ENCODE data around the gene PSG11. TPM values are rescaled to one million over a fixed set of nuclear protein-coding genes. Genes with fewer than 3 reads are reported as not detected.
"Not testable (repeated sequence)": the region's sequence is repeated elsewhere in the genome, so short reads cannot be mapped to it uniquely, and the experiment has no call there.

Gene PSG11
- total and polyA plus RNA-seq, 2 of the 8 experiments (the other 6 are each of a cell fraction or from before 2014, with no cell fraction given), result not detected

DNA sequence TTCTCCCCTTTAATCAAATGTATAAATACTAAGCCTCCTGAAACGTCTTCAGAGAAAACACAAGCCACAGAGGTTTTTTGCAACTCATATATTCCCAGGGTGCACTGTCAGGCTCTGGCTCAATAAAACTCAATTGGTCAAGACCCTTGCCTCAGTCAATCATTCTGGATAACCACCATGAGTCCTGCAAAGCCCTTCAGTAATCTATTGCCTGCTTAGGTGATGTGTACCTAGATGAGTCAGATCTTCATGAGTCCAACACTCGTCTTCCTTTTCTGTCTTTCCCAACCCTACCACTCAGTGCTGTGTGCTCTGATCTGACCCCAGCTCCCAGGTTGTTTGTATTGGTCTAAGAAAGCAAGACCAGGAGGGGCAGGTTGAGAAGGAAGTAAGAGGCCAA is 32.2 kb upstream of the PSG11 start:
- H3K14ac ChIP-seq (ENCODE audit: insufficient read length); H4K20me1 ChIP-seq (replicated peaks in 1 of 2; ENCODE audit: control insufficient read depth in 1 of 2, insufficient read depth in 2 of 2, low read length in 2 of 2); H2BK12ac ChIP-seq (ENCODE audit: low read depth, low read length); H2BK20ac ChIP-seq (ENCODE audit: low read length); H2AFZ ChIP-seq (ENCODE audit: low read length); H3K23ac ChIP-seq (ENCODE audit: insufficient read length); H3K9ac ChIP-seq (replicated peaks in 1 of 4; ENCODE audit: extremely low read depth in 1 of 4, low read depth in 3 of 4, low read length in 3 of 4); H2BK5ac ChIP-seq (ENCODE audit: low read depth, low read length); H3K18ac ChIP-seq (ENCODE audit: extremely low read depth, low read length); H4K5ac ChIP-seq (ENCODE audit: insufficient read length, low read depth, low read length); H3K23me2 ChIP-seq (ENCODE audit: low read depth, low read length); CTCF ChIA-PET (ENCODE audit: partially characterized antibody); H3K56ac ChIP-seq (replicated peaks; ENCODE audit: insufficient read length, low read depth, low read length); H4K8ac ChIP-seq (ENCODE audit: extremely low read depth, insufficient read depth, low read length); H2BK120ac ChIP-seq (replicated peaks; ENCODE audit: low read depth, low read length); DNase-seq (ENCODE audit: low read depth in 1 of 2, low spot score in 2 of 2); H2BK15ac ChIP-seq (ENCODE audit: low read length); H3K79me1 ChIP-seq (ENCODE audit: low read depth, low read length); H3K79me2 ChIP-seq (ENCODE audit: control insufficient read depth in 1 of 2, insufficient read depth in 2 of 2, low read length in 2 of 2); H3K27me3 ChIP-seq (replicated peaks in 1 of 4; ENCODE audit: control insufficient read depth in 3 of 4, extremely low read depth in 1 of 4, insufficient read depth in 3 of 4, low read length in 3 of 4); H4K91ac ChIP-seq (replicated peaks; ENCODE audit: insufficient read length, low read length); H3K4ac ChIP-seq (replicated peaks; ENCODE audit: insufficient read length, low read depth, low read length); H3K27ac ChIP-seq (ENCODE audit: low read depth, low read length); H3K4me1 ChIP-seq (replicated peaks in 1 of 4; ENCODE audit: control insufficient read depth in 3 of 4, insufficient read depth in 4 of 4, low read length in 3 of 4); H3K4me2 ChIP-seq (ENCODE audit: insufficient read depth in 1 of 2, low read depth in 2 of 2, low read length in 2 of 2); H3K36me3 ChIP-seq (ENCODE audit: control insufficient read depth in 2 of 4, insufficient read depth in 4 of 4, low read length in 3 of 4); FAIRE-seq; H2AK5ac ChIP-seq (ENCODE audit: low read depth, low read length); POLR2A ChIA-PET (ENCODE audit: partially characterized antibody); H3K4me3 ChIP-seq (ENCODE audit: extremely low read depth in 1 of 4, insufficient read depth in 2 of 4, low read depth in 3 of 4, low read length in 4 of 4): not testable (repeated sequence)
- 69% methylated on average over 2 of the region's 2 CpGs; no CpG with 5 or more reads in 1 of the 2 experiments for WGBS, 2 experiments (ENCODE audit: extremely low coverage in 1 of 2, insufficient coverage in 1 of 2, insufficient read length in 1 of 2, insufficient replicate concordance in 2 of 2, low coverage in 1 of 2, low lambda C conversion rate in 2 of 2, missing lambda C conversion rate in 1 of 2)
- peaks cover 2 to 40% of the 10 kb centered on the region in 2 experiments; a peak in 2 of 4 replicates for H3K9me3 ChIP-seq (ENCODE audit: insufficient read depth in 2 of 2, low read depth in 1 of 2, low read length in 1 of 2)

DNA sequence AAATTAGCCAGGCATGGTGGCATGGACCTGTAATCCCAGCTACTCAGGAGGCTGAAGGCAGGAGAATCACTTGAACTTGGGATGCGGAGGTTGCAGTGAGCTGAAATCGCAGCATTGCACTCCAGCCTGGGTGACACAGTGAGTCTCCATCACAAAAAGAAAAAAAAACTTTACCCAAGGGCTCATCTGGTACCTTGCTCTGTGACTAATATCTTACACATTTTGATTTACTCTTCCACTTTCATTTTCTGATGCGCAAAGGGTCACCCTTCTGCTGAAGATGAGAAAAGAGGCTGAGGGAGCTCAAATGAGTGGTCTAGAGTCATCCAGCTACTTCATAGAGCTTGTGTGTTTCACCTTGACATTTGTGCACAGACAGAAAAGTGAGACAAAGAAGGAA is 21.7 kb upstream of the PSG11 start:
- H3K23ac ChIP-seq (ENCODE audit: insufficient read length); H3K56ac ChIP-seq (replicated peaks; ENCODE audit: insufficient read length, low read depth, low read length); POLR2A ChIA-PET (ENCODE audit: partially characterized antibody); H2BK12ac ChIP-seq (ENCODE audit: low read depth, low read length); H3K27me3 ChIP-seq (replicated peaks in 1 of 4; ENCODE audit: control insufficient read depth in 3 of 4, extremely low read depth in 1 of 4, insufficient read depth in 3 of 4, low read length in 3 of 4); FAIRE-seq; H3K27ac ChIP-seq (ENCODE audit: low read depth, low read length); CTCF ChIA-PET (ENCODE audit: partially characterized antibody); H4K5ac ChIP-seq (ENCODE audit: insufficient read length, low read depth, low read length); H3K4me1 ChIP-seq (replicated peaks in 1 of 4; ENCODE audit: control insufficient read depth in 3 of 4, insufficient read depth in 4 of 4, low read length in 3 of 4); H3K79me1 ChIP-seq (ENCODE audit: low read depth, low read length); H2BK15ac ChIP-seq (ENCODE audit: low read length); H3K36me3 ChIP-seq (ENCODE audit: control insufficient read depth in 2 of 4, insufficient read depth in 4 of 4, low read length in 3 of 4); H2AFZ ChIP-seq (ENCODE audit: low read length); H3K4ac ChIP-seq (replicated peaks; ENCODE audit: insufficient read length, low read depth, low read length); H3K14ac ChIP-seq (ENCODE audit: insufficient read length); H3K79me2 ChIP-seq (ENCODE audit: control insufficient read depth in 1 of 2, insufficient read depth in 2 of 2, low read length in 2 of 2); H4K91ac ChIP-seq (replicated peaks; ENCODE audit: insufficient read length, low read length); H4K8ac ChIP-seq (ENCODE audit: extremely low read depth, insufficient read depth, low read length); H2BK20ac ChIP-seq (ENCODE audit: low read length); H3K18ac ChIP-seq (ENCODE audit: extremely low read depth, low read length); DNase-seq (ENCODE audit: low read depth in 1 of 2, low spot score in 2 of 2); H3K23me2 ChIP-seq (ENCODE audit: low read depth, low read length); H4K20me1 ChIP-seq (replicated peaks in 1 of 2; ENCODE audit: control insufficient read depth in 1 of 2, insufficient read depth in 2 of 2, low read length in 2 of 2); H2BK5ac ChIP-seq (ENCODE audit: low read depth, low read length); H3K9ac ChIP-seq (replicated peaks in 1 of 4; ENCODE audit: extremely low read depth in 1 of 4, low read depth in 3 of 4, low read length in 3 of 4); H2BK120ac ChIP-seq (replicated peaks; ENCODE audit: low read depth, low read length); H3K4me2 ChIP-seq (ENCODE audit: insufficient read depth in 1 of 2, low read depth in 2 of 2, low read length in 2 of 2); H2AK5ac ChIP-seq (ENCODE audit: low read depth, low read length); H3K4me3 ChIP-seq (ENCODE audit: extremely low read depth in 1 of 4, insufficient read depth in 2 of 4, low read depth in 3 of 4, low read length in 4 of 4): not testable (repeated sequence)
- peaks cover 1 to 32% of the 10 kb centered on the region in 2 experiments; a peak in 3 of 4 replicates for H3K9me3 ChIP-seq (ENCODE audit: insufficient read depth in 2 of 2, low read depth in 1 of 2, low read length in 1 of 2)
- 79% methylated on average over 3 of the region's 3 CpGs; no CpG with 5 or more reads in 1 of the 2 experiments for WGBS, 2 experiments (ENCODE audit: extremely low coverage in 1 of 2, insufficient coverage in 1 of 2, insufficient read length in 1 of 2, insufficient replicate concordance in 2 of 2, low coverage in 1 of 2, low lambda C conversion rate in 2 of 2, missing lambda C conversion rate in 1 of 2)
